Measurements from ENCODE around the gene SSUH2.

DNA sequence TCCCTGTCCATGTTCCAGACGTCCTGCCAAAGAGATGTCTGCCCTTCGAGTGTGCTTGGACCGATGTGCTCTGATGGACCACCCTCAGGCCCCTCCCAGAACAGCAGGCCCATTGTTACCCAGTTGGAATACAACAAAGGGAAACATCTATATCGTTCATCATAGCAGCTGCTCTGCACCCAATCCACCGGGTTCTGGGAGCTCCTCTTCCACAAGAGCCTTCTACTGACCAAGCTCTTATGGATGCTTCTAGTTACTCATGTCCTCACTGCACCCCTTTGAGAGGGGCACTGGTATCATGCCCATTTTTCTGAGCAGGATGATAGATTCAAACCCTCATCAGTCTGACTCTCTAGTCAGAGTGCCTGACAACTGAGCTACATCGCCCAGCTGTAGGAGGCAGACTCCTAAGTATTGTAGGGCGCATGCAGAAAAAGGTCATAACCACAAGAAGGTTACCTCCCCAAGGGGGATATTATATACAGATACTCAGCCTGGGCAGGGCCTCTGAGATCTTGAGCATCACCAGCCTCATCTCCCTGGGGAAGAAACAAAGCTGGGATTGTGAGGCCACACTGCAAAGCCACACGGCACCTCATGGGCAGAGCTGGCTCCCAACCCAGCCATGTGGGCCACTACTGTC lies at the start of gene SSUH2:
- TF ChIP-seq, protein P1, sequence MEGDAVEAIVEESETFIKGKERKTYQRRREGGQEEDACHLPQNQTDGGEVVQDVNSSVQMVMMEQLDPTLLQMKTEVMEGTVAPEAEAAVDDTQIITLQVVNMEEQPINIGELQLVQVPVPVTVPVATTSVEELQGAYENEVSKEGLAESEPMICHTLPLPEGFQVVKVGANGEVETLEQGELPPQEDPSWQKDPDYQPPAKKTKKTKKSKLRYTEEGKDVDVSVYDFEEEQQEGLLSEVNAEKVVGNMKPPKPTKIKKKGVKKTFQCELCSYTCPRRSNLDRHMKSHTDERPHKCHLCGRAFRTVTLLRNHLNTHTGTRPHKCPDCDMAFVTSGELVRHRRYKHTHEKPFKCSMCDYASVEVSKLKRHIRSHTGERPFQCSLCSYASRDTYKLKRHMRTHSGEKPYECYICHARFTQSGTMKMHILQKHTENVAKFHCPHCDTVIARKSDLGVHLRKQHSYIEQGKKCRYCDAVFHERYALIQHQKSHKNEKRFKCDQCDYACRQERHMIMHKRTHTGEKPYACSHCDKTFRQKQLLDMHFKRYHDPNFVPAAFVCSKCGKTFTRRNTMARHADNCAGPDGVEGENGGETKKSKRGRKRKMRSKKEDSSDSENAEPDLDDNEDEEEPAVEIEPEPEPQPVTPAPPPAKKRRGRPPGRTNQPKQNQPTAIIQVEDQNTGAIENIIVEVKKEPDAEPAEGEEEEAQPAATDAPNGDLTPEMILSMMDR (IDR thresholded peaks at IDR 0.05) = no peak
- TF ChIP-seq POLR2A (IDR thresholded peaks at IDR 0.05) = no peak
